K562 (cell line): Measurements from ENCODE around the gene SUPT20H. TPM values are rescaled to one million over a fixed set of nuclear protein-coding genes. Genes with fewer than 3 reads are reported as not detected.

Experiments used
- ATAC-seq: fragments of 200-7000 bp; cut with Tn5 transposase; 3 replicates; pipeline ENCODE4 v1.9.1; 2020; ENCODE audit warnings: moderate library complexity
- BruUV-seq: library from RNA; stranded (reverse); fragments of 400-500 nt; replicated peaks from 2 replicates; lab custom pipeline; 2021; lab: Mats Ljungman, UMichigan
- CTCF ChIA-PET: fragments of 300-600 bp; formaldehyde crosslinking; extraction: SDS; loops from one replicate; lab custom pipeline; 2021; ENCODE audit warnings: low intra/inter-chr PET ratio; lab: Yijun Ruan, JAX
- POLR2A ChIA-PET: fragments of 300-600, 350-650 bp; sonication (Branson Sonifier 250); formaldehyde crosslinking; extraction: SDS; loops from one replicate; lab custom pipeline; 2021; ENCODE audit warnings: antibody characterized with exemption, inconsistent platforms; lab: Yijun Ruan, JAX
- DNase-seq, 4 experiments: peaks; one replicate each; pipeline versions ENCODE4 v3.0.0 to v3.0.0-alpha.2; 2011 to 2018; ENCODE audit warnings: low spot score in 3 of 4, mixed read lengths in 3 of 4; ENCODE audit errors: extremely low read depth in 1 of 4
- FAIRE-seq: peaks from 2 replicates; lab custom pipeline; 2011; peaks lifted over from hg19 to GRCh38; lab: Jason Lieb, UNC
- H2AFZ ChIP-seq: 2 replicates; pipeline ENCODE4 v1.6.0; 2011; ENCODE audit warnings: low read depth, low read length, control low read depth, inconsistent platforms
- H3K27ac ChIP-seq: fragments of 200-600 bp; 3 replicates; pipeline ENCODE4 v1.8.0; 2011; ENCODE audit warnings: low read depth, mild to moderate bottlenecking, control low read depth, inconsistent platforms, low read length, moderate library complexity, mixed read lengths; ENCODE audit errors: extremely low read depth
- H3K27me3 ChIP-seq, 2 experiments: fragments of 300-600 bp in 1 of 2; 2 replicates in 1 of 2; 3 replicates in 1 of 2; pipeline versions ENCODE4 v1.6.0 to v1.8.0; 2011; ENCODE audit warnings: inconsistent platforms in 2 of 2, low read length in 2 of 2, mild to moderate bottlenecking in 1 of 2, mixed read lengths in 1 of 2, moderate library complexity in 1 of 2; ENCODE audit not compliant: control insufficient read depth in 2 of 2, insufficient read depth in 2 of 2
- H3K36me3 ChIP-seq: fragments of 300-600 bp; 3 replicates; pipeline ENCODE4 v1.8.0; 2011; ENCODE audit warnings: mild to moderate bottlenecking, low read length, inconsistent platforms; ENCODE audit not compliant: control insufficient read depth, insufficient read depth
- H3K4me1 ChIP-seq, 2 experiments: fragments of 200-600 bp in 1 of 2; replicated peaks in 1 of 2; 2 replicates in 1 of 2; 3 replicates in 1 of 2; pipeline versions ENCODE4 v1.5.1 to v1.8.0; 2011; ENCODE audit warnings: inconsistent platforms in 2 of 2, low read length in 2 of 2, mild to moderate bottlenecking in 1 of 2, mixed read lengths in 1 of 2, moderate library complexity in 1 of 2; ENCODE audit not compliant: control insufficient read depth in 2 of 2, insufficient read depth in 2 of 2
- H3K4me2 ChIP-seq: 2 replicates; pipeline ENCODE4 v1.6.1; 2011; ENCODE audit warnings: low read length, control low read depth, inconsistent platforms, mixed read lengths; ENCODE audit not compliant: insufficient read depth
- H3K4me3 ChIP-seq: fragments of 200-600 bp; sonication (generic), shearing (Covaris generic); 2 replicates; pipeline ENCODE4 v1.5.1; 2016; ENCODE audit warnings: control low read depth, inconsistent platforms
- H3K79me2 ChIP-seq: fragments of 200-600 bp; 3 replicates; pipeline ENCODE4 v1.8.0; 2011; ENCODE audit warnings: low read length, inconsistent platforms; ENCODE audit not compliant: control insufficient read depth, insufficient read depth
- H3K9ac ChIP-seq, 2 experiments: 2 replicates each; pipeline versions ENCODE4 v1.6.0 to v1.6.1; 2011; ENCODE audit warnings: low read depth in 2 of 2, low read length in 2 of 2, control low read depth in 1 of 2, inconsistent platforms in 1 of 2, mild to moderate bottlenecking in 1 of 2, mixed read lengths in 1 of 2; ENCODE audit not compliant: insufficient read depth in 1 of 2
- H3K9me1 ChIP-seq: one replicate; pipeline ENCODE4 v1.6.0; 2011; ENCODE audit warnings: inconsistent platforms, mild to moderate bottlenecking, low read length, moderate library complexity; ENCODE audit not compliant: control insufficient read depth, insufficient read depth
- H3K9me3 ChIP-seq: replicated peaks from 2 replicates; pipeline ENCODE4 v1.5.1; 2011; ENCODE audit warnings: low read depth, low read length, inconsistent platforms; ENCODE audit not compliant: control insufficient read depth, insufficient read depth
- H4K20me1 ChIP-seq: replicated peaks from 2 replicates; pipeline ENCODE4 v1.6.1; 2011; ENCODE audit warnings: low read length, inconsistent platforms, mixed read lengths; ENCODE audit not compliant: control insufficient read depth, insufficient read depth
- GABPA ChIP-seq: fragments of 200-800 bp; sonication (Bioruptor generic); conservative IDR thresholded peaks from 2 replicates; pipeline ENCODE4 v1.6.1; 2016; ENCODE audit warnings: low read depth, missing genetic modification characterization, missing compliant biosample characterization
- GABPB2 ChIP-seq: fragments of 250-450 bp; sonication (Bioruptor Pico); conservative IDR thresholded peaks from 2 replicates; pipeline ENCODE4 v1.5.1; 2021; ENCODE audit warnings: mild to moderate bottlenecking
- HDGF ChIP-seq: fragments of 450-650 bp; IDR thresholded peaks from 2 replicates; pipeline ENCODE4 v1.6.1; 2016
- MXD1 ChIP-seq: fragments of 250-450 bp; sonication (Bioruptor Pico); IDR thresholded peaks from 2 replicates; pipeline ENCODE4 v1.8.0; 2021; ENCODE audit warnings: borderline replicate concordance, mild to moderate bottlenecking, moderate library complexity; ENCODE audit not compliant: poor library complexity, severe bottlenecking
- NCOA6 ChIP-seq: fragments of 450-650 bp; IDR thresholded peaks from 2 replicates; pipeline ENCODE4 v1.6.1; 2017; ENCODE audit warnings: mild to moderate bottlenecking
- NR4A1 ChIP-seq, 2 experiments: fragments of 250-450 bp in 1 of 2; fragments of 450-650 bp in 1 of 2; sonication (Bioruptor Pico) in 1 of 2; IDR thresholded peaks; 2 replicates each; pipeline versions ENCODE4 v1.4.0 to v1.6.1; 2016 to 2020; ENCODE audit warnings: mild to moderate bottlenecking in 2 of 2, missing compliant biosample characterization in 1 of 2, missing genetic modification characterization in 1 of 2, moderate library complexity in 1 of 2
- PATZ1 ChIP-seq: fragments of 250-450 bp; sonication (Bioruptor Pico); IDR thresholded peaks from 2 replicates; pipeline ENCODE4 v1.5.0; 2020; ENCODE audit warnings: mild to moderate bottlenecking, borderline replicate concordance
- SUPT5H ChIP-seq: fragments of 450-650 bp; IDR thresholded peaks from 2 replicates; pipeline ENCODE4 v1.6.1; 2016
- TCF15 ChIP-seq: fragments of 250-450 bp; sonication (Bioruptor Pico); IDR thresholded peaks from 2 replicates; pipeline ENCODE4 v1.8.0; 2022; ENCODE audit warnings: moderate library complexity, mild to moderate bottlenecking, inconsistent platforms
- TRIM24 ChIP-seq, 2 experiments: fragments of 450-650 bp; IDR thresholded peaks; 2 replicates each; pipeline ENCODE4 v1.6.1; 2016
- TRIM25 ChIP-seq: fragments of 450-650 bp; IDR thresholded peaks from 2 replicates; pipeline ENCODE4 v1.7.0; 2016; ENCODE audit warnings: borderline replicate concordance
- ZC3H4 ChIP-seq: sonication (generic); formaldehyde crosslinking; IDR thresholded peaks from 2 replicates; pipeline ENCODE4 v1.9.0; 2021; ENCODE audit warnings: missing genetic modification reagents, borderline replicate concordance
- ZNF134 ChIP-seq: fragments of 250-450 bp; sonication (Bioruptor Pico); conservative IDR thresholded peaks from 2 replicates; pipeline ENCODE4 v1.4.0; 2020
- ZNF280A ChIP-seq: fragments of 450-650 bp; IDR thresholded peaks from 2 replicates; pipeline ENCODE4 v1.6.1; 2018; ENCODE audit warnings: mild to moderate bottlenecking, low read depth; ENCODE audit not compliant: partially characterized antibody
- ZNF57 ChIP-seq: fragments of 450-650 bp; formaldehyde crosslinking; IDR thresholded peaks from 2 replicates; pipeline ENCODE4 v1.4.0; 2020; ENCODE audit warnings: mild to moderate bottlenecking, moderate library complexity
- ZNF75A ChIP-seq: fragments of 450-650 bp; formaldehyde crosslinking; IDR thresholded peaks from 2 replicates; pipeline ENCODE4 v1.4.0; 2020; ENCODE audit warnings: mild to moderate bottlenecking
- WGBS: fragments of 100-300 bp; shearing (Covaris generic); methylation state at CpG from one replicate; pipeline ENCODE4 v1.1.6; 2016; ENCODE audit warnings: low coverage, mixed read lengths; ENCODE audit not compliant: insufficient coverage; ENCODE audit errors: missing lambda C conversion rate; 5-methylcytosine and 5-hydroxymethylcytosine counted together
- in situ Hi-C: fragments of 300-500 bp; cut with MboI; formaldehyde crosslinking; loops from 4 replicates; pipeline ENCODE4 v1.15.0; 2018; ENCODE audit warnings: inconsistent platforms, mixed read lengths
- intact Hi-C: fragments of 100-400 bp; cut with micrococcal nuclease; formaldehyde crosslinking; loops from 2 replicates; pipeline ENCODE4 v1.14.2; 2022
- polyA plus RNA-seq, 8 experiments: library from polyadenylated mRNA; depleted of rRNA in 4 of 8; stranded (reverse) in 5 of 8; unstranded in 3 of 8; fragments of >200 nt; fragmentation: Nextera tagmentation in 2 of 8; fragmentation: Illumina TruSeq in 1 of 8; extraction: Ambion mirVana in 2 of 8; extraction: Trizol in 1 of 8; gene quantifications; 2 replicates each; pipeline versions ENCODE4 v1.2.1 to v1.2.3, GENCODE V29; 2011 to 2014; ENCODE audit warnings: inconsistent platforms in 1 of 8, missing spikeins in 1 of 8
- total RNA-seq, 7 experiments: library from RNA; depleted of rRNA in 6 of 7; stranded (reverse); fragments of >200 nt in 6 of 7; fragmentation: Illumina TruSeq in 2 of 7; extraction: Trizol in 2 of 7; gene quantifications; 2 replicates each; pipeline versions ENCODE4 v1.2.1 to v1.2.3, GENCODE V29; 2011 to 2021; ENCODE audit warnings: low replicate concordance in 1 of 7

SUPT20H gene
- total and polyA plus RNA-seq, 9 of the 15 experiments (the other 6 are each of a cell fraction or from before 2014, with no cell fraction given): 11.4 to 71.8 (median 31.7) TPM

- no peaks in the 10 kb centered on the region for H3K9me1 ChIP-seq
- no peaks in the 10 kb centered on the region for H4K20me1 ChIP-seq
- in situ Hi-C loops: no loop called here
- FAIRE-seq (no peak), DNase-seq (no peak), ATAC-seq (no peak; the same call in 2 of the 3 replicates)
- ChIA-PET CTCF (no interaction called here), POLR2A (interaction anchor here (0.7 kb wide), 1 partner anchor 884 kb away, joined by 3 read pairs; no protein-coding TSS in a partner anchor)
- no peaks in the 10 kb centered on the region; a peak in 1 of 5 replicates for H3K27me3 ChIP-seq
- peak overlapping the region; percentile 76 for H3K4me2 ChIP-seq
- H3K4me3 ChIP-seq: peak overlapping the region; percentile 89
- H3K27ac ChIP-seq: no peak overlapping the region
- 23% methylated on average over 7 of the region's 10 CpGs for WGBS
- H2AFZ ChIP-seq: peak overlapping the region; percentile 71
- peaks cover 29% of the 10 kb centered on the region for H3K79me2 ChIP-seq
- H3K4me1 ChIP-seq: no peaks in the 10 kb centered on the region; a peak in 1 of 5 replicates
- 0 out of 4 replicates have a peak overlapping the region, but pooled peaks of 1 of the 2 experiments have one; percentile 26 for H3K9ac ChIP-seq
- no TSS peak for BruUV-seq
- H3K9me3 ChIP-seq: no peaks in the 10 kb centered on the region
- peaks cover 3% of the 10 kb centered on the region; the same call in 1 of the 3 replicates for H3K36me3 ChIP-seq
- intact Hi-C loops: loop anchor here (5.0 kb wide), 1 partner anchor 58 kb away; the partner anchor contains the start of gene EXOSC8
- TF ChIP-seq ZNF134 (CRISPR knock-in tag) (no peak), PATZ1 (no peak), TRIM25 (no peak), HDGF (no peak), TCF15 (CRISPR knock-in tag) (no peak), MXD1 (CRISPR knock-in tag) (no peak), NR4A1 (CRISPR knock-in tag; IDR thresholded peaks at IDR 0.05) (no peak), NR4A1 (tag; IDR thresholded peaks at IDR 0.05) (no peak), GABPB2 (CRISPR knock-in tag) (no peak), ZC3H4 (CRISPR knock-in tag) (no peak), NCOA6 (no peak), TRIM24 (IDR thresholded peaks at IDR 0.05) (no peak), ZNF75A (CRISPR knock-in tag) (no peak), SUPT5H (no peak), GABPA (tag) (peak; percentile 43; the same call in 1 of the 2 replicates), ZNF280A (no peak), ZNF57 (no peak)
These were observed 332 bp upstream of the SUPT20H start for GRCh38 chr13:37059848-37060192.
